GM23338 (cell line): ENCODE measurements around the gene DPYD. TPM values are rescaled to one million over a fixed set of nuclear protein-coding genes. Genes with fewer than 3 reads are reported as not detected.

Experiments used
- ATAC-seq: fragments of 200-7000 bp; cut with Tn5 transposase; 3 replicates; pipeline ENCODE4 v1.9.1; 2020
- DNase-seq: peaks from one replicate; pipeline ENCODE4 v3.0.0-alpha.2; 2015; ENCODE audit warnings: low spot score
- H2AFZ ChIP-seq: fragments of 200-600 bp; sonication (generic); 2 replicates; pipeline ENCODE4 v1.8.0; 2016; ENCODE audit warnings: antibody characterized with exemption, mild to moderate bottlenecking, moderate library complexity
- H3F3A ChIP-seq: fragments of 200-600 bp; sonication (generic); replicated peaks from 2 replicates; pipeline ENCODE4 v1.8.0; 2017; ENCODE audit warnings: antibody characterized with exemption, mixed run types, low read depth
- H3K27ac ChIP-seq: fragments of 200-600 bp; sonication (generic); 2 replicates; pipeline ENCODE4 v1.6.1; 2016; ENCODE audit warnings: low read depth
- H3K27me3 ChIP-seq: fragments of 200-600 bp; sonication (generic); 2 replicates; pipeline ENCODE4 v1.8.0; 2016; ENCODE audit warnings: mild to moderate bottlenecking, mixed run types, moderate library complexity; ENCODE audit not compliant: insufficient read depth
- H3K36me3 ChIP-seq: fragments of 200-600 bp; sonication (generic); 2 replicates; pipeline ENCODE4 v1.8.0; 2016; ENCODE audit warnings: mild to moderate bottlenecking; ENCODE audit not compliant: insufficient read depth
- H3K4me1 ChIP-seq: fragments of 200-600 bp; sonication (generic); 2 replicates; pipeline ENCODE4 v1.8.0; 2016; ENCODE audit warnings: mild to moderate bottlenecking, moderate library complexity; ENCODE audit not compliant: insufficient read depth
- H3K4me2 ChIP-seq: fragments of 200-600 bp; sonication (generic); 2 replicates; pipeline ENCODE4 v1.7.1; 2017; ENCODE audit warnings: mixed run types
- H3K4me3 ChIP-seq: fragments of 200-600 bp; sonication (generic); 2 replicates; pipeline ENCODE4 v1.6.1; 2016; ENCODE audit warnings: mixed run types
- H3K79me2 ChIP-seq: fragments of 200-600 bp; sonication (generic); replicated peaks from 2 replicates; pipeline ENCODE4 v1.8.0; 2017; ENCODE audit warnings: mild to moderate bottlenecking; ENCODE audit not compliant: insufficient read depth
- H3K9me2 ChIP-seq: fragments of 200-600 bp; sonication (generic); 2 replicates; pipeline ENCODE4 v1.8.0; 2017; ENCODE audit not compliant: insufficient read depth
- H4K20me1 ChIP-seq: fragments of 200-600 bp; sonication (generic); replicated peaks from 2 replicates; pipeline ENCODE4 v1.8.0; 2017; ENCODE audit warnings: mild to moderate bottlenecking; ENCODE audit not compliant: insufficient read depth
- H3K27ac Mint-ChIP-seq: 2 replicates; pipeline ENCODE4 v1.8.0; 2020; ENCODE audit warnings: inconsistent platforms, mild to moderate bottlenecking, moderate library complexity, mixed read lengths
- H3K27me3 Mint-ChIP-seq: 3 replicates; pipeline ENCODE4 v1.8.0; 2022; ENCODE audit warnings: low read depth, mild to moderate bottlenecking, moderate library complexity, mixed read lengths, inconsistent platforms; ENCODE audit not compliant: insufficient read depth, poor library complexity
- H3K36me3 Mint-ChIP-seq: 3 replicates; pipeline ENCODE4 v1.8.0; 2021; ENCODE audit warnings: low read depth, mild to moderate bottlenecking, inconsistent platforms, moderate library complexity, mixed read lengths
- H3K4me1 Mint-ChIP-seq: 3 replicates; pipeline ENCODE4 v1.8.0; 2020; ENCODE audit warnings: mild to moderate bottlenecking, inconsistent platforms, mixed read lengths
- H3K4me3 Mint-ChIP-seq: 3 replicates; pipeline ENCODE4 v1.8.0; 2021; ENCODE audit warnings: moderate library complexity, mild to moderate bottlenecking, inconsistent platforms, mixed read lengths
- H3K9me3 Mint-ChIP-seq: 3 replicates; pipeline ENCODE4 v1.8.0; 2020; ENCODE audit warnings: moderate library complexity, mild to moderate bottlenecking, inconsistent platforms, mixed read lengths
- CREB1 ChIP-seq: fragments of 250-450 bp; sonication (Bioruptor Pico); IDR thresholded peaks from 2 replicates; pipeline ENCODE4 v1.5.0; 2020; ENCODE audit warnings: low read depth, mild to moderate bottlenecking, moderate library complexity
- CTCF ChIP-seq, 2 experiments: fragments of 200-600 bp in 1 of 2; sonication (generic) in 1 of 2; conservative IDR thresholded peaks; 2 replicates each; pipeline versions ENCODE4 v1.5.1 to v1.6.1; 2016 to 2017; ENCODE audit warnings: antibody characterized with exemption in 2 of 2, low read depth in 2 of 2, mild to moderate bottlenecking in 2 of 2, moderate library complexity in 1 of 2
- ETS1 ChIP-seq: IDR thresholded peaks from 2 replicates; pipeline ENCODE4 v1.6.1; 2016; ENCODE audit warnings: antibody characterized with exemption
- JUNB ChIP-seq: IDR thresholded peaks from one replicate; pipeline ENCODE4 v1.6.1; 2016; ENCODE audit warnings: antibody characterized with exemption; ENCODE audit not compliant: unreplicated experiment
- NANOG ChIP-seq: IDR thresholded peaks from 2 replicates; pipeline ENCODE4 v1.6.1; 2016; ENCODE audit warnings: antibody characterized with exemption, borderline replicate concordance
- POLR2AphosphoS5 ChIP-seq: IDR thresholded peaks from 2 replicates; pipeline ENCODE4 v1.6.1; 2016; ENCODE audit warnings: antibody characterized with exemption, low read depth
- REST ChIP-seq: IDR thresholded peaks from one replicate; pipeline ENCODE4 v1.6.1; 2018; ENCODE audit warnings: antibody characterized with exemption; ENCODE audit not compliant: unreplicated experiment
- STAT1 ChIP-seq: IDR thresholded peaks from one replicate; pipeline ENCODE4 v1.6.1; 2016; ENCODE audit warnings: antibody characterized with exemption; ENCODE audit not compliant: unreplicated experiment
- ZNF114 ChIP-seq: fragments of 250-450 bp; sonication (Bioruptor Pico); IDR thresholded peaks from 2 replicates; pipeline ENCODE4 v1.5.0; 2020; ENCODE audit warnings: mild to moderate bottlenecking, moderate library complexity
- ZNF331 ChIP-seq: fragments of 250-450 bp; sonication (Bioruptor Pico); IDR thresholded peaks from 2 replicates; pipeline ENCODE4 v1.5.0; 2020; ENCODE audit warnings: low read depth, mild to moderate bottlenecking, moderate library complexity
- polyA plus RNA-seq: library from polyadenylated mRNA; unstranded; fragments of >200 nt; fragmentation: Nextera tagmentation; extraction: Ambion mirVana; gene quantifications from 2 replicates; pipeline ENCODE4 v1.2.1, GENCODE V29; 2016
- total RNA-seq: library from RNA; depleted of rRNA; stranded (reverse); fragments of >200 nt; shearing (Covaris generic); gene quantifications from 2 replicates; pipeline ENCODE4 v1.2.3, GENCODE V29; 2014

DPYD gene
- total and polyA plus RNA-seq, 2 experiments from 2014 or later = 0.50 to 1.6 TPM

- no peak for TF ChIP-seq REST
- no peak for TF ChIP-seq POLR2AphosphoS5
- TF ChIP-seq ZNF331 = no peak
Observed at GRCh38 chr1:97560714-97561113, 360.1 kb downstream of the DPYD start (continued).

GRCh38 chr1:97553971-97554370 lies 366.9 kb downstream of the DPYD start:
- H3K27me3 ChIP-seq = no peaks in the 10 kb centered on the region
- no peaks in the 10 kb centered on the region for H3K79me2 ChIP-seq
- H3K4me3 ChIP-seq = no peak overlapping the region
- H3K4me2 ChIP-seq = no peak overlapping the region
- no peaks in the 10 kb centered on the region for H3K4me1 ChIP-seq
- Mint-ChIP-seq H3K4me1 (no peaks in the 10 kb centered on the region), H3K27ac (no peak overlapping the region), H3K36me3 (no peaks in the 10 kb centered on the region), H3K9me3 (no peaks in the 10 kb centered on the region), H3K27me3 (peaks cover 2% of the 10 kb centered on the region), H3K4me3 (no peak overlapping the region)
- ATAC-seq = no peak
- H3K9me2 ChIP-seq = no peaks in the 10 kb centered on the region
- DNase-seq = no peak
- no peak overlapping the region for H3K27ac ChIP-seq
- no peak overlapping the region for H2AFZ ChIP-seq
- no peaks in the 10 kb centered on the region for H3F3A ChIP-seq
- H3K36me3 ChIP-seq = no peaks in the 10 kb centered on the region
- no peaks in the 10 kb centered on the region for H4K20me1 ChIP-seq
- TF ChIP-seq CTCF (conservative IDR thresholded peaks at IDR 0.05; ENCODE audit: low read depth in 2 of 2) (no peak), STAT1 (no peak), NANOG (no peak), ZNF331 (no peak), ETS1 (no peak), POLR2AphosphoS5 (no peak), REST (no peak), ZNF114 (CRISPR knock-in tag) (no peak), JUNB (no peak), CREB1 (CRISPR knock-in tag) (no peak)
